ENCODE measurements around the gene ADGRF3. TPM values are rescaled to one million over a fixed set of nuclear protein-coding genes. Genes with fewer than 3 reads are reported as not detected.

ADGRF3 gene
- total RNA-seq, 1 experiment from 2014 or later, result 0.09 TPM

- no peaks in the 10 kb centered on the region; the same call in 1 of the 2 replicates for H3K27me3 Mint-ChIP-seq (ENCODE audit: low read depth)
- H2AFZ ChIP-seq (ENCODE audit: low read length), result no peak overlapping the region
- no peak overlapping the region for H3K27ac ChIP-seq (ENCODE audit: insufficient read length, low read depth, low read length)
- H3K9ac ChIP-seq (ENCODE audit: extremely low read depth, insufficient read length, low read length), result no peak overlapping the region
- H2BK120ac ChIP-seq (ENCODE audit: low read depth, low read length, poor library complexity, severe bottlenecking), result no peak overlapping the region
- no peaks in the 10 kb centered on the region for H3K9me3 Mint-ChIP-seq
- H3K18ac ChIP-seq (ENCODE audit: insufficient read length, low read depth, low read length), result no peak overlapping the region
- peaks cover 3 to 8% of the 10 kb centered on the region in 2 experiments for H3K4me1 Mint-ChIP-seq
- no peak for DNase-seq
- H2BK5ac ChIP-seq (ENCODE audit: insufficient read length, low read length), result no peak overlapping the region
- no CpG with 5 or more reads among the region's 5 CpGs for WGBS (ENCODE audit: extremely low coverage, insufficient read length, low lambda C conversion rate)
- H4K20me1 ChIP-seq (ENCODE audit: control insufficient read depth, insufficient read depth, insufficient read length), result no peaks in the 10 kb centered on the region
- no peaks in the 10 kb centered on the region for H3K9me3 ChIP-seq (ENCODE audit: control insufficient read depth, low read depth, low read length)
- no peak overlapping the region for H4K5ac ChIP-seq (ENCODE audit: insufficient read length, low read depth, low read length)
- no peak overlapping the region for H2BK20ac ChIP-seq (ENCODE audit: low read depth, low read length, poor library complexity, severe bottlenecking)
- TF ChIP-seq CTCF (conservative IDR thresholded peaks at IDR 0.05), result no peak
- no peaks in the 10 kb centered on the region for H3K4me1 ChIP-seq (ENCODE audit: insufficient read depth, low read length)
- no peak overlapping the region for H3K4me2 ChIP-seq (ENCODE audit: insufficient read depth, insufficient read length, low read length)
- H3K79me2 ChIP-seq (ENCODE audit: insufficient read depth, low read length), result no peaks in the 10 kb centered on the region
- no peaks in the 10 kb centered on the region for H3K79me1 ChIP-seq (ENCODE audit: insufficient read depth, low read depth, low read length, poor library complexity, severe bottlenecking)
- no peaks in the 10 kb centered on the region for H3K36me3 Mint-ChIP-seq (ENCODE audit: insufficient read depth in 1 of 3, low read depth in 3 of 3)
- H3K27ac Mint-ChIP-seq, result no peak overlapping the region
- H2BK12ac ChIP-seq (ENCODE audit: insufficient read length, low read depth, low read length), result no peak overlapping the region
- no peak overlapping the region for H3K56ac ChIP-seq (ENCODE audit: insufficient read length, low read depth, low read length)
- no peak overlapping the region for H4K91ac ChIP-seq (ENCODE audit: insufficient read length, low read depth, low read length)
- no peak overlapping the region for H2BK15ac ChIP-seq (ENCODE audit: low read depth, low read length)
- H3K4me3 Mint-ChIP-seq, result no peak overlapping the region
- no peak overlapping the region for H2AK5ac ChIP-seq (ENCODE audit: insufficient read length, low read length)
- H3K4ac ChIP-seq (ENCODE audit: low read depth, low read length), result no peak overlapping the region
- H3K14ac ChIP-seq (ENCODE audit: insufficient read depth, low read length), result no peak overlapping the region
- no peak overlapping the region for H3T11ph ChIP-seq (ENCODE audit: low read length)
- H3K27me3 ChIP-seq (ENCODE audit: insufficient read depth, low read length), result no peaks in the 10 kb centered on the region
- no peak overlapping the region for H3K23ac ChIP-seq (ENCODE audit: insufficient read length, low read depth, low read length)
- no peak overlapping the region for H4K8ac ChIP-seq (replicated peaks; ENCODE audit: insufficient read length, low read depth, low read length)
- H3K23me2 ChIP-seq (ENCODE audit: insufficient read length, low read depth, low read length, poor library complexity, severe bottlenecking), result no peaks in the 10 kb centered on the region
These were observed 19.0 kb downstream of the ADGRF3 start for GRCh38 chr2:26327291-26328272.

Data from H9 (cell line).